Measurements from ENCODE around the gene MAPKAP1. TPM values are rescaled to one million over a fixed set of nuclear protein-coding genes. Genes with fewer than 3 reads are reported as not detected.

The MAPKAP1 gene
- total and polyA plus RNA-seq, 2 donors, result 61.4 to 97.6 TPM

DNA sequence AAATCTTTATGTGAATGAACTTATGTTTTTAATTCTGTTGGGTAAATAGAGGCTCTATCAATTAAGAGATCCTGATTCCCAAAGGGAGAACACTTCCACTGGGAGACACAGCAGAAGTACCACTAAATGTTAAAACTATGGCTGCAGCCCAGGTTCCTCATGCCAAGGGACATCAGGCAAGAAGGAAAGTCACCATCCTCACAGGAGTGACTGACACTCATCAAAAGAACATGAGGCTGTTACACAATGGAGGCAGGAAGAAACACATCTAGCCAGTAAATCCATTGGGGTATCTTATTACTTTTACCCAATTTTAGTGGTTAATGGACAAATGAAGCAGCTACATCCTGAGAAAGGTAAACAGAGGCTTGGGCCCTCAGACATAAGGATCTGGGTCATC lies 94.4 kb downstream of the MAPKAP1 start:
- Histone ChIP-seq H3K4me3 (ENCODE audit: low read depth, low read length) (no peak overlapping the region), H3K27ac (ENCODE audit: low read depth) (no peak overlapping the region), H3K36me3 (ENCODE audit: insufficient read depth) (no peaks in the 10 kb centered on the region), H3K4me1 (ENCODE audit: insufficient read depth) (no peaks in the 10 kb centered on the region)
- DNase-seq (ENCODE audit: extremely low spot score), result no peak

DNA sequence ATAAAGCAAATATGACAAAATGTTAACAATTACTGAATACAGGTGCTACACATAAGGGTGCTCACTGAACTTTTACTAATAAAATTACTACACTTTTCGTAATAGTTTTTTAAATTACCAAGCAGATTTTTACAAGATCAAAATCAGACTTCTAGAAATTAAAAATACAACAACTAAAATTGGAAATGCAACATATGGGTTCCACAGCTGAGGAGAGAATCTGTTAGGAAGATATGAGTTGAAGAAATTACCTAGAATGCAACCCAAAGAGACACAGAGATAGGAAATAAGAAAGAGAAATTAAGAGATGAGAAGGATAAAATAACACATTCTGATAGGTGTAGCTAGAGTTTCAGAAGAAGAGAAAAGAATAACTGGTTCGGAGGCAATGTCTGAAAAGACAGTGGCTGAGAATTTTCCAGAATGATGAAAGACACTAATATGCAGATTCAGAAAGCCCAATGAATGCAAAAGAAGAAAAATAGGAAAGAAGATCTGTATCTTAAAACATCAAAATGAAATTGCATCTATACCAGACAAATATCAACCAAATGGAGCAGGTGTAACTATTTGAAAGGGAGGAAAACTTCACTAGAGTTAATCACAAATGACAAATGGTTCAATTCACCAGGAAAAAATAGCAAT lies 95.8 kb downstream of the MAPKAP1 start:
- WGBS, result 97% methylated on average over 2 of the region's 2 CpGs
- Histone ChIP-seq H3K4me1 (ENCODE audit: insufficient read depth) (no peaks in the 10 kb centered on the region), H3K36me3 (ENCODE audit: insufficient read depth) (no peaks in the 10 kb centered on the region), H3K4me3 (ENCODE audit: low read depth, low read length) (no peak overlapping the region), H3K27ac (ENCODE audit: low read depth) (no peak overlapping the region)
- no peak for DNase-seq (ENCODE audit: extremely low spot score)

- H3K4me1 ChIP-seq (ENCODE audit: insufficient read depth), result no peaks in the 10 kb centered on the region
- no peaks in the 10 kb centered on the region for H3K36me3 ChIP-seq (ENCODE audit: insufficient read depth)
- 95% methylated on average over 1 of the region's 1 CpG for WGBS
- DNase-seq (ENCODE audit: extremely low spot score), result no peak
- H3K4me3 ChIP-seq (ENCODE audit: low read depth, low read length), result no peak overlapping the region
- no peak overlapping the region for H3K27ac ChIP-seq (ENCODE audit: low read depth)
These were observed 97.3 kb downstream of the MAPKAP1 start for GRCh38 chr9:125609744-125610143.

- 58% methylated on average over 10 of the region's 10 CpGs for WGBS
- DNase-seq (ENCODE audit: extremely low spot score), result no peak
- Histone ChIP-seq H3K27ac (ENCODE audit: low read depth) (no peak overlapping the region), H3K36me3 (ENCODE audit: insufficient read depth) (no peaks in the 10 kb centered on the region), H3K4me3 (ENCODE audit: low read depth, low read length) (no peak overlapping the region), H3K4me1 (ENCODE audit: insufficient read depth) (no peaks in the 10 kb centered on the region)
These were observed 98.4 kb downstream of the MAPKAP1 start for GRCh38 chr9:125608489-125609224.

DNA sequence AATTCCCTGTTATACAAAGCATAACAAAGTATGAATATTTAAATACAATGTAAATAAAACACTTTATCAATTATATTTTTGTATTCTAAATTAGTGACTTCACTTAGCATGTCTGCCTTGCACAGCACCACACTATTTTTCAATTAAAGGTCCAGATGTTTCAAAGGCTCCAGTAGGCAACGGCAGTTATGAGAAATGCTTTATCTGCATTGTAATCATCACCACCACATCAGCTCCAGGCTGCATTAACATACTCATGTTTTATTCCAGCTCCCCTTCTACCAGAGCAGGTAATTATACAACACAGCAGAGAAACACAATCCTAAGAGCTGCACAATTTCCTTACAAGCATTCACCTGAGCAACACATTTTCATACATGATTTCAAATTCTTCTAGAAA lies 102.8 kb downstream of the MAPKAP1 start:
- 66% methylated on average over 1 of the region's 1 CpG for WGBS
- H3K4me3 ChIP-seq (ENCODE audit: low read depth, low read length), result no peak overlapping the region
- no peak for DNase-seq (ENCODE audit: extremely low spot score)

GRCh38 chr9:125603478-125604021 lies 103.5 kb downstream of the MAPKAP1 start:
- H3K27ac ChIP-seq (ENCODE audit: low read depth), result no peak overlapping the region
- H3K4me1 ChIP-seq (ENCODE audit: insufficient read depth), result no peaks in the 10 kb centered on the region
- no peak overlapping the region for H3K4me3 ChIP-seq (ENCODE audit: low read depth, low read length)
- no peak for DNase-seq (ENCODE audit: extremely low spot score)
- WGBS, result 89% methylated on average over 4 of the region's 4 CpGs
- H3K36me3 ChIP-seq (ENCODE audit: insufficient read depth), result no peaks in the 10 kb centered on the region

More for the DNA sequence above, 102.8 kb downstream of the MAPKAP1 start:
- Histone ChIP-seq H3K36me3 (ENCODE audit: insufficient read depth) (no peaks in the 10 kb centered on the region), H3K27ac (ENCODE audit: low read depth) (no peak overlapping the region), H3K4me1 (ENCODE audit: insufficient read depth) (no peaks in the 10 kb centered on the region)

- no peak overlapping the region for H3K4me3 ChIP-seq (ENCODE audit: low read depth, low read length)
- 95% methylated on average over 7 of the region's 7 CpGs for WGBS
- no peaks in the 10 kb centered on the region for H3K36me3 ChIP-seq (ENCODE audit: insufficient read depth)
- no peak for DNase-seq (ENCODE audit: extremely low spot score)
- H3K27ac ChIP-seq (ENCODE audit: low read depth), result no peak overlapping the region
- no peaks in the 10 kb centered on the region for H3K4me1 ChIP-seq (ENCODE audit: insufficient read depth)
These were observed 105.0 kb downstream of the MAPKAP1 start for GRCh38 chr9:125601961-125602360.

DNA sequence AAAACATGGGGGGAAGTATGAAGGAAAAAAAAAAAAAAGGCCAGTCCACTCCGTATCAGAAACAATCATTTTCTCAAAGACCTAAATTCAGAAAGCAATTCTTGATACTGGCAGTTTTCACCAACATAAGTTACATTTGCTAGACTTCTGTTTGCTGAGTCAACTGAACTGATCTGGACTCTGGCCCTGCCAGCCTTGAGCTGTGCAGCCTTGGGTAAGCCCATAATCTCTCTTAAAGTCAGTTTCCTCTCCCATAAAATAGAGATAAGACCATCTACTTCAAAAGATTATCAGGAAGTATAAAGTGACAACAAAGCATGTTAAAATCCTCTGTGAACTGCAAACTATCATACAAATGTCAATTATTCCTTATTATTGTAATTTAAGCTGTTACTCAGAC lies 106.8 kb downstream of the MAPKAP1 start:
- H3K4me1 ChIP-seq (ENCODE audit: insufficient read depth), result no peaks in the 10 kb centered on the region
- WGBS, result 82% methylated on average over 1 of the region's 1 CpG
- no peaks in the 10 kb centered on the region for H3K36me3 ChIP-seq (ENCODE audit: insufficient read depth)
- no peak for DNase-seq (ENCODE audit: extremely low spot score)
- no peak overlapping the region for H3K4me3 ChIP-seq (ENCODE audit: low read depth, low read length)
- H3K27ac ChIP-seq (ENCODE audit: low read depth), result no peak overlapping the region

DNA sequence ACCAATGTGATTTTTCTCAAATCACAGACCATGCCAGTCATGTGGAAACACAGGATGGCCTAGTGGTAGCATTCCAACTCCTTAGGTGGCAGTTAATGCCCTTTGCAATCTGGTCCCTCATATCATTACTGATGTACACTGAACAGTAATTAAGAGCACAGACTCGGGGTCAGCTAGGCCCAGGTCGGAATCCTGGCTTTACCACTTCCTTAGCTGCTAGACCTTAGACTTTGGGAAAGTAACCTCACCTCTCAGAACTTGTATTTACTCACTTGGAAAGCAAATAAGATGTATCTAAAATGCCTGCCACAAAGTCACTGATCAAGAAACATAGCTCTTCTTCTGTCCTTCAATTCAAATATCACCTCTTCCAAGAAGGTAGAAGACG lies 112.8 kb downstream of the MAPKAP1 start:
- WGBS, result 93% methylated on average over 3 of the region's 3 CpGs
- no peak overlapping the region for H3K4me3 ChIP-seq (ENCODE audit: low read depth, low read length)
- no peak for DNase-seq (ENCODE audit: extremely low spot score)
- H3K27ac ChIP-seq (ENCODE audit: low read depth), result no peak overlapping the region
- H3K4me1 ChIP-seq (ENCODE audit: insufficient read depth), result no peaks in the 10 kb centered on the region
- no peaks in the 10 kb centered on the region for H3K36me3 ChIP-seq (ENCODE audit: insufficient read depth)

DNA sequence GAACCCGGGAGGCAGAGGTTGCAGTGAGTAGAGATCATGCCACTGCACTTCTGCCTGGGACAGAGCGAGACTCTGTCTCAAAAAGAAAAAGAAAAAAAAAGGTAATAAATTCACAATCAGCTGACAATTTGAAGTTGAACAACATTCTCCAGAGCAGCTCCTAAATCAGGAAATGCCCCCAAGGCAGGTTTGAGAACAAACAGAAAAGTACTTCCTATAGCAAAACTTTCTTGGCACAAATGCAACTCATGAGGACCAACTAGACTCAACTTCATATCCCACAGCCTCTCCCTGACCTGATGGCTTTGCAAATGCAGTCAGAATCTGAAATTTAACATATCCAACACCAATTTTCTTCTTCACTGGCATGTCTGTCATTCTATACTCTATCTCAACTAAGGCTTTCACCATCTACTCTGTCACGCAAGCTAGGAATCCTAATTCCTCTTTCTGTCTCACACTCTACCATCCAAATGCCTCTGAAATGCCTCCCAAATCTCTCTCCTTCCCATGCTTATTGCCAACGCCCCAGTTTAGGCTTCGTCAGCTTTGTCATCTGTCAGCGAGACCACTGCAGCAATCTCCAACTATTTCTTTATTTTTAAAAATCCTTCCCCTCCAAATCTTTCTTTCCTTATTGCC lies 113.3 kb downstream of the MAPKAP1 start:
- H3K4me1 ChIP-seq (ENCODE audit: insufficient read depth), result no peaks in the 10 kb centered on the region
- H3K27ac ChIP-seq (ENCODE audit: low read depth), result no peak overlapping the region
- DNase-seq (ENCODE audit: extremely low spot score), result no peak
- H3K36me3 ChIP-seq (ENCODE audit: insufficient read depth), result no peaks in the 10 kb centered on the region
- 92% methylated on average over 6 of the region's 6 CpGs for WGBS
- no peak overlapping the region for H3K4me3 ChIP-seq (ENCODE audit: low read depth, low read length)

- Histone ChIP-seq H3K36me3 (ENCODE audit: insufficient read depth) (no peaks in the 10 kb centered on the region), H3K27ac (ENCODE audit: low read depth) (no peak overlapping the region), H3K4me3 (ENCODE audit: low read depth, low read length) (no peak overlapping the region), H3K4me1 (ENCODE audit: insufficient read depth) (no peaks in the 10 kb centered on the region)
- DNase-seq (ENCODE audit: extremely low spot score), result no peak
- WGBS, result 96% methylated on average over 4 of the region's 4 CpGs
These were observed 115.1 kb downstream of the MAPKAP1 start for GRCh38 chr9:125591888-125592287.

DNA sequence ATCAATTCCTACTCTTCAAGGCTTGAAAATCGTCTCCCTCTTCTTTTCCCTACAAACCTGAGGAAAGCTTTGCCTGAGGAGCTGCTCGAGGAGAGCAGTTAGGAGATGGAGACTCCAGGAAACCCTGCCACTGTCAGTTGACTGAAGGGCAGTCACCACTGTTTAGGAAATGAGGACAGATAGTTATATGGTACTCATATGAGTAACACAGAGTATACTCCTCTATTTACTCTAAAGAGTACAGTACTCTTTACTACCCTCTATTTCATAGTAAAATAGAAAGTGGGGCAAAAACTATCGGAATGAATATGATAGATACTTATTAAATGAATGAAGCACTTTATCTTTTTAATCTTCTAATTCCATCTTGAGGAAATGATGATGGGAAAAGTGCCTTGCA lies 115.8 kb downstream of the MAPKAP1 start:
- H3K36me3 ChIP-seq (ENCODE audit: insufficient read depth), result no peaks in the 10 kb centered on the region
- DNase-seq (ENCODE audit: extremely low spot score), result no peak
- no peak overlapping the region for H3K27ac ChIP-seq (ENCODE audit: low read depth)
- 94% methylated on average over 3 of the region's 3 CpGs for WGBS
- no peak overlapping the region for H3K4me3 ChIP-seq (ENCODE audit: low read depth, low read length)
- no peaks in the 10 kb centered on the region for H3K4me1 ChIP-seq (ENCODE audit: insufficient read depth)

GRCh38 chr9:125589287-125589686 lies 117.7 kb downstream of the MAPKAP1 start:
- no peak for DNase-seq (ENCODE audit: extremely low spot score)
- no peaks in the 10 kb centered on the region for H3K36me3 ChIP-seq (ENCODE audit: insufficient read depth)
- WGBS, result 68% methylated on average over 4 of the region's 4 CpGs
- H3K27ac ChIP-seq (ENCODE audit: low read depth), result no peak overlapping the region
- H3K4me1 ChIP-seq (ENCODE audit: insufficient read depth), result no peaks in the 10 kb centered on the region
- no peak overlapping the region for H3K4me3 ChIP-seq (ENCODE audit: low read depth, low read length)
